NT2/D1 (cell line): ENCODE measurements around the gene LSM14A.
"Not testable (repeated sequence)": the region's sequence is repeated elsewhere in the genome, so short reads cannot be mapped to it uniquely, and the experiment has no call there.

ENCODE experiments used
- YY1 ChIP-seq: IDR thresholded peaks from 2 replicates; pipeline ENCODE4 v1.6.1; 2011; ENCODE audit not compliant: insufficient read length, insufficient read depth
- ZNF274 ChIP-seq: IDR thresholded peaks from 2 replicates; pipeline ENCODE4 v1.6.1; 2011; ENCODE audit warnings: mild to moderate bottlenecking, low read depth, low read length

GRCh38 chr19:34132706-34133105 is 39.6 kb upstream of the LSM14A start:
- TF ChIP-seq YY1, ZNF274: not testable (repeated sequence)
